GM18907 (cell line): ENCODE results near the gene GOLGA2.
"Not testable (repeated sequence)": the region's sequence is repeated elsewhere in the genome, so short reads cannot be mapped to it uniquely, and the experiment has no call there.

Experiments used
- ATAC-seq: cut with Tn5 transposase; IDR thresholded peaks from one replicate; pipeline ENCODE4 v1.9.1; 2021; ENCODE audit warnings: mild to moderate bottlenecking, moderate library complexity; ENCODE audit not compliant: unreplicated experiment

The GOLGA2 gene

DNA sequence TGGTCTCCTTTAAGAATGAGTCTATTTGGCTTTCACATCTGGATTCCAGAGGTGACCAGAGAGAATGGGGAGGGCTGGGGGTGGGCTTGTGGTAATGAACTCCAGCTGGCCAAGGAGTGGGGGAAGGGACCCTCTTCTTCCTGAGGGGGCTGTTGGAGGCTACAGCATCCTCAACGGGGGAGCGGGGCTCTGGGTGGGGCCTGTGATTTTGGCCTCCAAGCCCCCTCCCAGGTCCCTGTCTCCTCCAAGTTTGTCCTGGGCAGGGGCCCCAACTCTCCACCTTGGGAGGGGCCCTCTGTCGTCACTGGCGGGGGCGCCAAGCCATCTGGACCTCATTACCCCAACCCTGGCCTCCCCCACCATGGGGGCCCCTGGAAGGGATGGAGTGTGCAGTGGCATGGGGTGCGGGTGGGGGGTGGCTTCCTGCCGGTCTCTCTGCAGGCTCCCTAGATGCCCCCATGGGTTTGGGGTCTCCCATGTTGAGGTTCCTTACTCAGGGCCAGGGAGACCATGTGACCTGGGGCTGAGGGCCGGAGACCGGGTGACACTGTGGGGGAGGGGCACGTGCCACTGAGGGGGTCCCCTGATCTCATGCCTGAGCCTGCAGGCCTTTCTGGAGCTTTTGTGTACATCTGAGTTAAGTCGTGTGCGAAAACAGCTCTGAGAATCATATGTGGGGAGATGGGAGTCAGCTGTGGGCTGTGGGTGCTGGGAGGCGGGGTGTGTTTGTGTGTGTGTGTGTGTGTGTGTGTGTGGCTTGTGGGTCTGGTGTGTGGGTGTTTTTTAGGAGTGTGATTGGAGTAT lies 32.4 kb downstream of the GOLGA2 start:
- ATAC-seq: no peak

DNA sequence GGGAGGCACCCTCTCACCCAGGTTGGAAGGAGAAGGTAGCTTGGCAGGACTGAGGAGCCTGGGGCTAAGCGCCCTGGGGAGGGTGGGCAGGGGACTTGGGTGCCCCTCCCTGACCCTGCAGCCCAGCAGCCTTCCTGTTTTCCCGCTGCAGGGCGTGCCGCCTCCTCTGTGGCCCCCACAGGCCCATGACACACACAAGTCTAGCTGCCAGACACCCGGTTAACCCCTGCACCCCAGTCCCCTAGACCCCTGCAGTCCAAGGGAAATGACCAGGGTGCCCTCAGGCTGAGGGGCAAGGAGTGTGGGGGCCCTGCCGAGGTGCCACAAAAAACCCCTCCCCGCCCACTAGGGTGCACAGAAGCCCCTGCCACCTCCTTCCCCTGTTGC lies 33.0 kb downstream of the GOLGA2 start:
- ATAC-seq: no peak

DNA sequence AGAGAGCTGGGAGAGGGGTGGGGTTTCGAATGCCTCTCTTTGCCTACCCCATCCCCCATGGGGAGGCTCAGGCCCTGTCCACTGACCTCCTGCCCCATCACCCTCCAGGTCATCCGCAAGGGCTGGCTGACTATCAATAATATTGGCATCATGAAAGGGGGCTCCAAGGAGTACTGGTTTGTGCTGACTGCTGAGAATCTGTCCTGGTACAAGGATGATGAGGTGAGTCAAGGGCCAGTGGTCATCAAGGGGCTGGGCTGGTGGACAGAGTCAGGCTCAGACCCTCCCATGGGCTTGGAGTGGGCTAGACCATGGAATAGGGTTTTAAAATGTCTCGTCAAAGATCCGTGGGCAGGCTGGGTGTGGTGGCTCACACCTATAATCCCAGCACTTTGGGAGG lies 33.7 kb downstream of the GOLGA2 start:
- ATAC-seq: no peak

DNA sequence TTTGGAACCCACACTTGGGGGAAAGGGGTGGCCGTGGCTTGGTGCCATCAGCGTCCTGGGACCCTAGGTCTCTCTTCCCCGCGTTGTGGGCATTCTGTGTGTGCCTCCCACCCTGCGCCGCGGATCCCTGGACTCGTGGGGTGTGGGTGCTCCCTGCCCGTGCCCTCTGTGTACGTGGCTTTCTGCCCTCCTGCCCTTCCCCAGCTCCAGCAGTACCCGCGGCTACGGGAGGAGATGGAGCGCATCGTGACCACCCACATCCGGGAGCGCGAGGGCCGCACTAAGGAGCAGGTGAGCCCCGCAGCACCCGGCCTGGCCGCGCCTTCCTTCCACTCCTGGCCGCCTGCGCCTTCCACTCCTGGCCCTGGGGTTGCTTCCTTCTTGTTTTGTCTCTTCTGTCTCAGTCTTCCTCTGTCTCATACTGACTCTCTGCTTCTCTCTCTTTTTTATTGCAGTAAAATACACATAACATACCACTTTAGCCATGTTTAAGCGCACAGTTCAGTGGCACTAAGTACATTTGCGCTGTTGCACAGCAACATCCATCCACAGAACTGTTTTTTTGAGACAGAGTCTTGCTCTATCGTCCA lies 41.9 kb downstream of the GOLGA2 start:
- ATAC-seq: no peak

DNA sequence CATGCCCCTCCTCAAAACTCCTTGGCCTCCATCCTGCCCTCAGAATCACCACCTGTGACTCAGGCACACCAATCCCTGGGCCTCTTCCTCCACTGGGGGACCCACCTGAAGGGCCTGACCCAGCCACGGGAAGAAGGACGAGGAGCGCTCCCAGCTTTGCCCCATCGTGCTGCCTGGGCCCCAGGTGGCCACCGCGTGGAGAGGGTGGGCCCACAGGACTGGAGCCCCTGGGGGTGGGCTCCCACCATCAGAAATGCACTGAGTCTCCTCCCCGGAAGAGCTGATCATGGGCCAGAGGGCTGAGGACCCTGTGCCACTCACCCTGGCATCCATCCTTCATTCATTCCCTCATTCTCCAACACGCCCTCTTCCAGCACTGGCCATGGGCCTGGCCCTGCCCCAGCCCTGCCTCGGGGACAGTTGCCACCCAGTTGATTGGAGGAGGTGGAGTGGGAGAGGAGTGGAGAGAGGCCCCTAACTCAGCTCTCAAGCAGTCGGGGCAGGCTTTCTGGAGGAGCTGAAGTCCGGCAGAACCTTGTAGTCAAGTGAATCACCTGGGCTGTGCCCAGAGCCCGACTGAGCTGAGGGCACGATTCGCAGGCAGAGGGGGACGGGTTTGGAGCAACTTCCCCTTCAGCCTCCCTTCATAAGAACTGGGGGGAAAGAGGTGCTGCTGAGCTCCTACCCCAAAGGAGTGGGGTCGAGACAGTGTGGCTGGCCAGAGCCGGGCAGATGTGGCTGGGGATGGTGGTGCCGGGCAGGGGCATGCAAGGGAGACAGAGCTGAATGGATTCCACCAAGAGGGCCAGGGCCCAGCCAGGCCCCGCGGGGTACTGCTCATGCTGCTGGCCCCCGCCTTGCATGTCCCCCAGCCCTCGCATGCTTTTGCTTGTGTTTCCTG lies 43.0 kb downstream of the GOLGA2 start:
- no peak for ATAC-seq

DNA sequence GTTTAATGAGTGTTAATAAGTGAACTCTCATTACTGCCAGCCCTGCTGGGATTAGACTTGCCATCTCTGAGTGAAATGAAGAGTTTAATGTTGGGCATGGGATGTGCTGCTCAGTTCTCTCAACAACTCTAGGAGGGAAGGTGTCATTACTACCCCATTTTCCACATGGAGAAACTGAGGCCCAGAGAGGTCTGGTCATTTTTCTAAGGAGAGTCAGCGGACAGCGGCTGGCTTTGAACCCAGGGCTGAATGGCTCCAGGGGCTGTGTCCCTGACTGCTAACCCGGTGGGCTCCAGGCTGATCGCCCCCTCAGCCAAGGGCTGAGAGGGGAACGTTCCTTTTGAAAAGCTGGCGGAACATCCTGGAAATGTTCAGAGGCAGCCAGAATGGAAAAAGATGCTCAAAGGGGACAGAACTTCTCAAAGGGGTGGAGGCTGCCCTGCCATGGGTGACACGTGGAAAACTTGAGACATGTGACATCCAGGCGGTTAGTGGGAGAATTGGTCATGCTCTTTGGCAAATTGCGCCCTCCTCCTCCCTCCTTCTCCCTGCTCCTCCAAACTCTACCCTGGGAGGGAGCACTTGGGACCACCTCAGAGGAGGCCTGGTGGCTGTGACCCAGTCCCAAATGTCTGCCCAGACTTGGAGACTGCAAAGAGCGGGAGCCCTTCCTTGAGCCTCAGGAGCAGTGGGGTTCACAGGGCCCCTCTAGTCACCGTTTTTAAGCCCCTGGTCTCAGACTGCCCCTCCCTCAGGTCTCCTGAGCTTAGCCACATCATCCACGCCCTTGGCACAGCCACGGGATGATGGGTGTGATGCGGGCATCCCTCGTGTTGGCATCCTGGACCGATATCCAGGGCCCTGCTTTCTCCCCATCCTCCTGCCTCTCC lies 43.9 kb downstream of the GOLGA2 start:
- no peak for ATAC-seq

DNA sequence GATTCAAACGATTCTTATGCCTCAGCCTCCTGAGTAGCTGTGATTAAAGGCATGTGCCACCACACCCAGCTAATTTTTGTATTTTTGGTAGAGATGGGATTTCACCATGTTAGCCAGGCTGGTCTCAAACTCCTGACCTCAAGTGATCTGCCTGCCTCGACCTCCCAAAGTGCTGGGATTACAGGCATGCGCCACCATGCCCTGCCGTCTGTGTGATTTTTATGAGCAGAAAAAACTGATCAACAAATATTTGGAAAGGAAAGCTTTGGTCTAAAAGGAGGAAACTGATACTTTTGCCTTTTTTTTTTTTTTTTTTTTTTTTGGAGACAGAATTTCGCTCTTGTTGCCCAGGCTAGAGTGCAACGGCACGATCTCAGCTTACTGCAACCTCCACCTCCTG lies 44.9 kb downstream of the GOLGA2 start:
- ATAC-seq: not testable (repeated sequence)

DNA sequence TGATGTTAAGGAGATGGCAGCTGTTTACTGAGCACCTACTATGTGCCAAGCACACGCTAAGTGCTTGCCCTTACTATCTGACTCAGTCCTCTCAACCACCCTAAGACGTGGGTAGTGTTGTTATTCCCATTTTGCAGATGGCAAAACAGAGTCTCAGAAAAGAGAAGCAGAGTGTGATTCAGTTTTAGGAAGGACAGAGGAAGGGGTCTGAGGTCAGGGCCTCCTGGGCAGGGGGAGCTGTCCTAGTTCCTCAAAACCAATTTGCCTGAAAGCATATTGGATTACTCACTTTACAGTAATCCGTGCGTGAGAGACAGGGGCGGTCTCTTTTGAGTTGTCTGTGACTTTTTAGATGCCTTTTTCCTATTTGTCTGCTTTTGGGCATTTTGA lies 49.4 kb downstream of the GOLGA2 start:
- ATAC-seq: no peak

DNA sequence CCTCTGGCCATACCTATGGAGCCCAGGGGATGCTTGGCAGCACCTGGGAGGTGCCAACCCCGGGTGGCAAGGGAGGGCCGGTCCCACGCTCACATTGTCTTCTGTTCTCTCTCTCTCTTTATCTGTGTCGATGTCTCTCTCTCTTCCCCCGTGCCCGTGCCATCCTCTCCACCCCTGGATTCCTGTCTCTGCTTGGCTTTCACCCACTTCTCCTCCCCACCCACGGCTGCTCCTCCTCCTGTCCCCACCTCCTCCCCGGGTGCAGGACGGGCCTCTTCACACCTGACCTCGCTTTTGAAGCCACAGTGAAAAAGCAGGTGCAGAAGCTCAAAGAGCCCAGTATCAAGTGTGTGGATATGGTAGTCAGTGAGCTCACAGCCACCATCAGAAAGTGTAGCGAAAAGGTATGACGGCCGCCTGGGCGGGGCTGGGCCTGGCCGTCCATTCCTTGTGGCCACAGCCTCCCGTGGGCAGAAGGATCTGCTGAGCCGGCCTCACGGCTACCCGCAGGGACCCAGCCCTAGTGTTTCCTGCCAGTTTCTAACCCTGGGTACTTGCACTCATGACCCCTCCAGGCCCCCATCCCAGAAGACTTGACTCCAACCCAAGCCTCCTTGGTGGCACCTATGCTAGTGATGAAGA lies 49.9 kb downstream of the GOLGA2 start:
- ATAC-seq: no peak

DNA sequence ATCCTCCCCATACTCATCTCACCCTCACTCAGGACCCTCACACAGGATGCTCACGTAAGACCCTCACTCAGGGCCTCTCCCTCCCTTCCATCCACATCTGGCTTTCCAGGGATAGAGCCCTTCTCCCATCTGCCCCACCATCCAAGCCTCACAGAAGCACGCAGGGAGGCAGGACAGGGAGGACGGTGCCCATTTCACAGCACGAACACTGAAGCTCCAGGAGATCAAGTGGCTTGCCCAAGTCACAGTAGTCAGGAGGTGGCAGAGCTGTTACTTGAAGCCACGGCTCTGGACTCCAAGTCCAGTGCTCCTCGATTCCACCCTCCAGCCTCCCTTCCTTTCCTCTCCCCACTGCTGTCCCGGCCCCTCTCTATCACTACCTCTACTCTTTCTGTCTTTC lies 50.9 kb downstream of the GOLGA2 start:
- ATAC-seq: no peak

DNA sequence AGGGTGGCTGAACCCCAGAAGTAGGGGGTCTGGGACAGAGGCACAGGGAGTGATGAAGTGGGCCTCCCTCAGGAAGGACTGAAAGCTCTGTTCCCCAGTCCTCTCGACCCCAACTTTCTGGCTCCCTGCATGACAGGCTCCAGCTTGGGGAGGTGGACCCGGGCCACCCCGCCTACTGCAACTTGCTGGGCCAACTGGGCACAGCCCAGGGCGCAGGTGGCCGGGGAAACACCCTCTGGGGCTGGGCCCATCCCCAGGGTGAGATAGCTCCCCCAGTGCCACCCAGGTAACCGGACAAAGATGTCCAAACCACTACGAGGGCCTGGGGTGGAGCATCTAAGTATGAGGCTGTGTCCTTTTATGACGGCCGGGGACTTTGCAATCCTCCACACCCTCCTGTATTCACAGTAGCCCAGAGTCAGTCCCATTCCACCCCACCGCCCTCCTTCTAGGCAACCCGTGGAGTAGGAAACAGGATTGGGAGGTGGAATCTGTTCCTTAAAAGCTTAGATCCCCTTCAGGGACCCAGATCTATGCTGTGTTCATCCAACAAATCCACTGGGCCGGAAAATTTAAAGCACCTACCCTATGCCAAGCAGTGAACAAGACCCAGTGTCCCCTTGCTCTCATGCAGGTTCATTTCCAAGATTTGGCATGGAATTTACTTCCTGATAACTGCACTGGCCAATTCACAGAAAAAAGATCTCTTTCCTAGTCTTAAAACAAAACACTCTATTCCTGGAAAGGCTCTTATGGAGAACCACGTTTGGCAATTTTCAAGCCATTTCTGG lies 52.7 kb downstream of the GOLGA2 start:
- no peak for ATAC-seq

DNA sequence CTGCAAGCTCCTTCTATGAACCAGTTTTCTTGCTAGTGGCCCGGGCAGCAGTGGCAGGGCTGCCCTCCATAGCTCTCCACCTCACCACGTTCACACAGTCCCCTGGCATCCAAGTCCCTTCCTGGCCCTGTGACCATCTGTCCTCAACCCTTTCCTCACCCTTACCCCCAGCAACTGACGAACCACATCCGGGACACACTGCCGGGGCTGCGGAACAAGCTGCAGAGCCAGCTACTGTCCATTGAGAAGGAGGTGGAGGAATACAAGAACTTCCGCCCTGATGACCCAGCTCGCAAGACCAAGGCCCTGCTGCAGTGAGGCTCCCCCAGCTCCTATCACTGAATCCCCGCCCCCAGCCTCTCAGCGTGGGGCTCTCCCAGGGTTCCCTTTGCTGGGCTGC lies 53.8 kb downstream of the GOLGA2 start:
- ATAC-seq: no peak

DNA sequence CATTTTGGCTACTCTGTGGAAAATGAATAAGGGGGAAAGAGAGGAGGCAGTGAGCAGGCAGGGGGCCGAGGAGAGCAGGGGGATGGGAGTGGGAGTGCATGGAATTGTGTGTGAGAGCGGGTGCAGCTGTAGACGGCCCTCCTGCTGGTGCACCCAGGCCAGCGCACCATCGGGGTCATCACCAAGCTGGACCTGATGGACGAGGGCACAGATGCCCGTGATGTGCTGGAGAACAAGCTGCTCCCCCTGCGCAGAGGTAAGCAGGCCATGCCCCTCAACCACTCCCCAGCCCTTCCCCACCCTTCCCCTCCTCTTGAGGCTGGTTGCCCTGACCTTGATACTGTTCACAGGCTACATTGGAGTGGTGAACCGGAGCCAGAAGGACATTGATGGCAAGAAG lies 56.0 kb downstream of the GOLGA2 start:
- no peak for ATAC-seq

DNA sequence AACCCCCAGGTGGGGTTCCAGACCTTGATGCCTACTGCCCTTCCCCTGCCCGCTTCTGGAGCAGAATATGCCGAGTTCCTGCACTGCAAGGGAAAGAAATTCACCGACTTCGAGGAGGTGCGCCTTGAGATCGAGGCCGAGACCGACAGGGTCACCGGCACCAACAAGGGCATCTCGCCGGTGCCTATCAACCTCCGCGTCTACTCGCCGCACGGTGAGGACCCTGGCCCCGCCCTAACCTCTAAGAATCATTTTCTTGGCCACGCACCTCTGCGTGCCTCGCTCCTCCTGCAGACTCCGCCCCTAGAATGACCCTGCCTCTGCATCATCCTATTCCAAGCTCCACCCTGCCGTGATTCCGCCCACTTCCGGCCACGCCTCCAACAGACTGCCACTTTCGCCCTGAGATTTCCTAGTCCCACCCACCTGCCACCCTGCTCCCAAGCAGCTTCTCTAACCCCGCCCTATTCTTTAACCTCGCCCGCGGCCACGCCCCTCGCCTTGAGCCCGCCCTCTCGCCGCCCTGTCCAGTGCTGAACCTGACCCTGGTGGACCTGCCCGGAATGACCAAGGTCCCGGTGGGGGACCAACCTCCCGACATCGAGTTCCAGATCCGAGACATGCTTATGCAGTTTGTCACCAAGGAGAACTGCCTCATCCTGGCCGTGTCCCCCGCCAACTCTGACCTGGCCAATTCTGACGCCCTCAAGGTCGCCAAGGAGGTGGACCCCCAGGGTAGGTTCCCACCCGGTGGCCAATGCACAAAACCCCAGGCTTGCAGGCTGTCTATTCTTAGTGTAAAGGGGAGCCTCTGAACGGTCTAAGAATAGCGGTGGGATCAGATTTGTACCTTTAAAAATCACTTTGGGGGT lies 57.1 kb downstream of the GOLGA2 start:
- ATAC-seq: peak; percentile 60

DNA sequence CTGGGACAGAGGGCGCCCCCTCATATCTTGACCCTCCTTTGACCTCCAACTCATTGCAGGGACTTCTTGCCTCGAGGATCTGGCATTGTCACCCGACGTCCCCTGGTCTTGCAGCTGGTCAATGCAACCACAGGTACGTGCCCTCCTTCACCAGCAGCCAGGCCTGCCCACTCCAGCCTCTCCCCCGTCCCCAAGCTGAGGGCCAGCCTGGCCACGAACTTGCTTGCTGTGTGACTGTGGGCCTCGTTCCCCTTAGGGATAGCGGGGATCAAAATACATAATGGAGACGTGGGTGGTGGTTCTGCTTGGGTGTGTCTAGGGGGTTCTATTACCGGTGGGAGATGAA lies 57.7 kb downstream of the GOLGA2 start:
- ATAC-seq: no peak

DNA sequence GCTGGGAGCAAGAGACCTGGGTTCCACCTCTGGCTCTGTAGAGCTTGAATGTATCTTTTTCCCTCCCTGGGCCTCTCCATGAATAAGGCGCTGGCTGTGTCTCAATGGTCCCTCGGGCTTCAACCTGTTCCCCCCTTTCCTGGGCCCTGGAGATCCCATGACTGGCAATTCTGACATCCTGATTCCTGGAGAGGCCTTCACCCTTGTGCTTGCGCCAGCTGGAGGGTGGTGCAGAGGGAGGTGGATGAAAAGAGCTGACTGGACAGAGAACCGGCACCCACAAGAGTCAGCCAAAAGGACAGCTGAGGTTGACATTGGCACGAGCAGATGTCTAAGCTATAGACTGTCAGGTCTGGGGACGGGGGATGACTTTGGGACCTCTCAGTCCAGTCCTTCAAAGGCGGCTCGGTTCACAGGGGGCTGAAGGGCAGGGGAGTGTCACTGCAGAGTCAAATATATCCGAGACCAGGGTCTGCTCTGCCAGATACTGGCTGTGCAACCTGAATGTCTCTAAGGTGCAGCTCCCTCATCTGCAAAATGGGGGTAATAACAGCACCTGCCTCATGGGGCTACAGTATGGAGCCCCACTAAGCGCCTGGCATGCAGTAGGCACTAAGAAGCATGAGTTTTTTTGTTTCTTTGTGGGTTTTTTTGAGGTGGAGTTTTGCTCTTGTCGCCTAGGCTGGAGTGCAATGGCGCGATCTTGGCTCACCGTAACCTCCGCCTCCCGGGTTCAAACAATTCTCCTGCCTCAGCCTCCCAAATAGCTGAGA lies 58.8 kb downstream of the GOLGA2 start:
- ATAC-seq: no peak

DNA sequence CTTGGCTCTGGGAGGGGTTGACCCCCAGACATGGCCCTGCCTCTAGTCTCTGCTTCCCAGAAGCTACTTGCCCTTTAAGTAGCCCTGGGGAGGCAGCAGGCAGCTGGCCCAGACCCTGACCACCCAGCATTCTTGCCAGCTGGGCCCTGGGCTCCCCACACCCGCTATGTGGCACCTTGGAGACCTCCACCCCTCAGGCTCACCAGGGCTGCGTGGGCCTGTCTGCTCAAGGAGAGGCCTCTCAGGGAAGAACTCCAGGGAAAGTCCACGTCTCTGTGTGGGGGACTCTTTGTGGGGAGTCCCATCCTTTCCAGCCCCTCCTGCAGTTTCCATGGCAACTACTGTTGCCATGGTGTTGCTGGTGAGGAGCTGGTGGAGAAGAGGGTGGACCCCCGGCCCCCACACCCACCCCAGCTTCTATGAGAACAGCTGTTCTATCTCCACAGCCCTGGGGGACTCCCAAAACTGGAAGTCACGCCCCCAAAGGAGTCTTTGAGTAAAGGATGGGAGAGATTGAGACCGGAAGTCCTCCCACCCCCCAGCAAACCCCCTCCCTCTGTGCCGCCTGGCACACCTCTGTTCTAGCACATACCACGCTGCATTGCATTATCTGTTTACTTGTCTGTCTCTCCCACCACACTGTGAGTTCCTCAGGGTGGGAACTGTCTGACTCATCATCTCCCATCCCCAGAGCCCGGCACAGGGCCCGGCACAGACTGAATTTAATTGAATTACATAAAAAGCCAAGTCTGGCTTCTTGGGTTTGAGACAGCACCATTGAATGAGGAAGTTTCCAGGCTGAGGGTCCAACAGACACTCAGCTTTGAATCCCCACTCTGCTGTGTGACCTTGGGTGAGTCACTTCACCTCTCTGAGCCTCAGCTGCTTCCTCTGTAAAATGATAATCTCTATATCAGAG lies 60.1 kb downstream of the GOLGA2 start:
- no peak for ATAC-seq
